IPS-18c (cell line): ENCODE results near the gene NKX1-2.

Experiments
- H3K4me3 ChIP-seq: 2 replicates; pipeline ENCODE4 v1.7.0; 2013; ENCODE audit warnings: low read depth, mild to moderate bottlenecking, low read length, moderate library complexity; ENCODE audit not compliant: insufficient read depth
- H3K9me3 ChIP-seq: one replicate; pipeline ENCODE4 v1.6.1; 2013; ENCODE audit warnings: mild to moderate bottlenecking, low read length, moderate library complexity; ENCODE audit not compliant: control insufficient read depth, insufficient read depth

Gene NKX1-2

DNA sequence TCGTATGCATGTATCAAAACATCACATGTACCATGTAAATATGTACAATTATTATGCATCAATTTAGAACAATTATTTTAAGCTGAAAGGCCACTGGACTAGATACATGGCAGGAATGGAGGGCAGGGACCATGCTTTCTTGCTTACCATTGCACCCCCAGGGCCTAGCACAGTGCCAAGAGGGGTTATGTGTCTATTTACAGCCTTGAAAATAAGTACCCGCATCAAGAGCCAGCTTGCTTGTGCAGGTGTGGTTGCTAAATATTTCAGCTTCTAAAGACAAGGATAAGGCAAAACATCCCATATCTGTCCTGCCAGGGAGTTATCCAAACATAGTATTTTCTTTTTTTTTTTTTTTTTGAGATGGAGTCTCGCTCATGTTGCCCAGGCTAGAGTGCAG lies 16.4 kb downstream of the NKX1-2 start:
- H3K9me3 ChIP-seq: no peaks in the 10 kb centered on the region
- H3K4me3 ChIP-seq: no peak overlapping the region

DNA sequence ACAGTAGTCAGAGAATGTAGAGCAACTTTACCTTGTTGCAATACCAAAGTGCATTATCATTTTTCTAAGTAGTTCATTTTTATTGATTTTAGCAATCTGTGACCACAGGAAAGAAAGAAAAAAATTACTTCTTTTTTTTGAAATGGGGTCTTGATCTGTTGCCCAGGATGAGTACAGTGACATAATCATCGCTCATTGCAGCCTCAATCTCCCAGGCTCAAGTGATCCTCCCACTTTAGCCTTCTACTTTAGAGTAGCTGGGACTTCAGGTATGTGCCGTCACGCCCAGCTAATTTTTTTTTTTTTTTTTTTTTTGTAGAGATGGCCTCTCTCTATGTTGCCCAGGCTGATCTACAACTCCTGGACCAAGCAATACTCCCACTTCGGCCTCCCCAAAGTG lies 19.8 kb downstream of the NKX1-2 start:
- Histone ChIP-seq H3K4me3 (no peak overlapping the region), H3K9me3 (no peaks in the 10 kb centered on the region)

DNA sequence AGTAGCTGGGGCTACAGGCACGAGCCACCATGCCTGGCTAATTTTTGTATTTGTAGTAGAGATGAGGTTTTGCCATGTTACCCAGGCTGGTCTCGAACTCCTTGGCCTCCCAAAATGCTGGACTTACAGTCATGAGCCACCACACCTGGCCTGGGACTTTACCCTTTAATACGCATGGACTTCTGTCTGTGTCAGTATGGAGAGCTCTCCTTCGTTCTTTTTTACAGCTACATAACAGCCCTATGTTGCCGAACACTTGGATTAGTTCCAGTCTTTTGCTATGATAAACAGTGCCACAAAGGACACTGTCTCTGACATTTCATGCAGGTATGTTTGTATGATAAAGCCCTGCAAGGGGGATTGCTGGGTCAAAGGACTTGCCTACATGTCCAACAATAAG lies 20.3 kb downstream of the NKX1-2 start:
- Histone ChIP-seq H3K9me3 (no peaks in the 10 kb centered on the region), H3K4me3 (no peak overlapping the region)

DNA sequence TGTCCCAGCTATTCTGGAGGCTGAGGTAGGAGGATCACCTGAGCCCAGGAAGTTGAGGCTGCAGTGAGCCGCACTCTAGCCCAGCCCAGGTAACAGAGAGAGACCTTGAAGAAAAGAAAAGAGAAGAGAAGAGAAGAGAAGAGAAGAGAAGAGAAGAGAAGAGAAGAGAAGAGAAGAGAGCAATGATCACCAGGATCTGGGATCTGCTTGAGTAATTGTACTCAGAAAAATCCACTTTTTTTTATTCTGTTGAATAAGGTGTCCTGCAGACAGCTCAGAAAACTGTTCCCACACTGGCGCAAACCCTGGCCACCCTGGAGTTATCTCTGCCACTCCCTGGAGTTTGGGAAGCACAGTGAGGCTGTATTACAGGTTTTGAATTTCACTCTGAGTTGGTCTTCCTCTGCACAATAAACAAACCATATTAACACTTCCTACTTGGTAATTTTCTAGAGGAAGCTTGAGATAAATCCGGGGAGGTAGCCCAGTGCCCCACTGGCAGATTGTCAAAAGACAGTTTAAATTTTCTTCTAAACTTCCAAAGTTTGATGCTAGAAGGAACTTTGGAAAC lies 21.5 kb downstream of the NKX1-2 start:
- H3K9me3 ChIP-seq: no peaks in the 10 kb centered on the region
- H3K4me3 ChIP-seq: no peak overlapping the region

DNA sequence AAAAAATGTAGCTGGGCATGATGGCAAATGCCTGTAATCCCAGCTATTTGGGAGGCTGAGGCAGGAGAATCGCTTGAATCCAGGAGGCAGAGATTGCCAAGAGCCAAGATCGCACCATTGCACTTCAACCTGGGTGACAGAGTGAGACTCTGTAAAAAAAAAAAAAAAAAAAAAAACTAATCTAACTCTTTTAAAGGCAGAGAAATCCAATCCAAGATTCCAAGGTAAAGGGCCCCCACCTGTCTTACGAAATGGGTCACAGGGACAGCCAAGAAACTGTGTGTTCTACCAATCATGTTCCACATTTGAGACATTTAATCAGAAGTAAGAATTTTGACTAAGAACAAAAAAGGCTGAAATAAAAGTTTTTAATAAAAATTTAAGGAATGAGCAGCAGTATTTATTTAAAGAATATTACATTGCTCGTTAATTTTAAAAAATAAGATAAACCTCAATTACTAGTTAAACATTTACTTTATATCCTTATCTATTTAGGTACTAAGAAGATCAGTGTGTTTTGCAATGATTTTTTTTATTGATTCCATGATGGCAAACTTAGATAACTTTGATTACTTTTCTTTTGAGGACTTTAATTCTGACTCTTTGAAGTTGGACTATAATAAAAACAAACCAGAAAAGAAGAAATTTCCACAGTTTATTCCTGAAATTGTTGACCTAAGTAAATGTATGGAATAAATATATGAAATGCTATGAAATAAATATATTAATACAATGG lies 24.4 kb downstream of the NKX1-2 start:
- Histone ChIP-seq H3K9me3 (no peaks in the 10 kb centered on the region), H3K4me3 (no peak overlapping the region)

DNA sequence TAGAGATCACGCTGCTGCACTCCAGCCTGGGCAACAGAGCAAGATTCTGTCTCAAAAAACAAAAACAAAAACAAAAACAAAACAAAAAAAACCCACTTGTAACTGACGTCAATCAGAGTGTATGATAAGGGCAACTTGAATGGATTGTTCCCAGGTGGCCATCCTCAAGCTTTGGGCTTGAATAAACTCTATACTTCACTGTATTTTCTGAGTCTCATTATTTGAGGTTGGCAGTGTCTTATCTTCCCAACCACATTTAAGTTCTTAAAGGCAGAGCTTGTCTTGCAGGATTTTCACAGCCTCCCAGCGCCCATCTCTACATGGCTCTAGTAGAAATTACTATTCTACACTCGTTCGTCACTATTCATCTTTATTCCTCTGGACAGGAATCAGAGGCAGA lies 26.0 kb downstream of the NKX1-2 start:
- Histone ChIP-seq H3K9me3 (no peaks in the 10 kb centered on the region), H3K4me3 (no peak overlapping the region)

DNA sequence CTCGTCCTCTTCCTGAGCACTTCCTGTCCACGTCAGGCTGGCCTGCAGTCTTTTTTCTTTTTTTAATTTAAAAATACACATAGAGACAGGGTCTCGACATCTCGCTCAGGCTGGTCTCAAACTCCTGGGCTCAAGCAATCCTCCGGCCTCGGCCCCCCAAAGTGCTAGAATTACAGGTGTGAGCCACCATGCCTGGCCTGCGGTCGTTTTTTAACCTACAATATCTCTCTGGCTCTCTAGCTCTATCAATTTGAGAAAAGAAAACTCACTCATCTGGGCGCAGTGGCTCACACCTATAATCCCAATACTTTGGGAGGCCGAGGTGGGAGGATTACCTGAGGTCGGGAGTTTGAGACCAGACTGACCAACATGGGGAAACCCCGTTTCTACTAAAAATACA lies 27.1 kb downstream of the NKX1-2 start:
- H3K9me3 ChIP-seq: peaks cover 2% of the 10 kb centered on the region
- H3K4me3 ChIP-seq: no peak overlapping the region

DNA sequence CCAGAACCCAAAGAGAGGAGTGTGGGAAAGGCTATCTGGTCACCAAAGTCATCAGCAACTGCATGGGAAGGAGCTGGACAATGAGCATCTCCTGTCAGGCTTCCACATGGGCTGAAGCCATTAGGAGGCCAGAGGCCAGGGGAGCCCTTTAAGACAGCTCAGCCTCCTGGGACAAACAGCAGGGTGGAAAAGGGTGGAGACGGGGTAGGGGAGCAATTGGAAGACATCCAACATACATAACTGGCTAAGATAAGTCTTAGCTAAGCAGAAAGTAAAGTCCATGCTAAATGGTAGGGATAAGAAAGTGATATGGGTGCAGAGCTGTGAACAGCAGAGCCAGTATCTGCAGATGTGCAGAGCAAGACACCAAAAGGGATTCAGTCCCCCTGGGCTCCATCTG lies 29.6 kb downstream of the NKX1-2 start:
- no peak overlapping the region for H3K4me3 ChIP-seq
- peaks cover 2% of the 10 kb centered on the region for H3K9me3 ChIP-seq

DNA sequence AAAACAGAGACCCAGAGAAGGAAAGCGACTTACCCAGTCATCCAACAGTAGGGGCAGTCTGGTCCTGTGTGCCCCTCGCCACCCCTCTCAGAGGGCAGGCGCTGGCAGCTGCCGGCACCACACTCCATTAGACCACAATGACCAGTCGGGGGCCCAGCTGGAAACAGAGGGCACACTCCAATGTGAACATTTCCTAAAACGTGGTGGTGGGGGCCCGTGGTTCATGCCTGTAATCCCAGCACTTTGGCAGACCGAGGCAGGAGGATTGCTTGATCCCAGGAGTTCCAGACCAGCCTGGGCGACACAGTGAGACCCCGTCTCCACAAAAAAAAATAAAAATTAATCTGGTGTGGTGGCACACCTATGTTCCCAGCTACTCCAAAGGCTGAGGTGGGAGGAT lies 30.2 kb downstream of the NKX1-2 start:
- H3K4me3 ChIP-seq: peak overlapping the region; percentile 82; the same call in 1 of the 2 replicates
- peaks cover 2% of the 10 kb centered on the region for H3K9me3 ChIP-seq

DNA sequence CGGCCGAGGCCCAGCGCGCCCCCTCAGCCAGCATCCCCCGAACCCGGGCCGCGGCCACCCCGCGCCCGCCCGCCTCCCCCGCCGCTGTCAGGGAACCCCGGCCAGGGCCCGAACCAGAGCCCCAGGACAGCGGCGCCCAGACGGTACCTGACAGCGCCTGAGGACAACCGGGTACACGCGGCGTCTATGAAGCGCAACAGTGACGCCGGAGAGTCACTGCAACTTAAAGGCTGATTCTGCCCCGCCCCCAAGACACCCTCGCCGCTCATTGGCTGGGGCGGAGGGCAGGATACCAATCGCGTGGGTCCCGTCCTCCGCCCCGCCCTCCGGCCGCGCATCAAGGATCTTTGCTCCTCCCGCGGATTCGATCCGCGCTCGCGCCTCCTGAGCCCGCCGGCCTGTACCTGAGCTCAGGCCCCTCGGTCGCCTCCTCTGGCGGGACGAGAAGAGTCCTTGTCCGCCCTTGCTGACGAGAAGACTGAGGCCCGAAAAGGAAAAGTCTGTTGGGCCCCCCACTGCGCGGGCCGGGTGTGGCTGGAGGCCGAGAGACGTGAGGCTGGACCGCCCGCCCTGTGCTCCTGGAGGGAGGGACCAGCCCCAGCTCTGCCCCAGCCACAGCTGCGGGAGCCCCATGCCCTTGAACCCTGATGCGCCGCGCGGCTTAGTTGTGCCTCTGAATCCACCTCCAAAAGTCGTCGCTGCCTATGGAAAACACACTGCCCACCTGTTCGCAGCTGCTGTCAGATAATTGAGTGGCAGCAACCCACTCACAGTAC lies 30.9 kb downstream of the NKX1-2 start, which contains the start of gene OAT:
Gene OAT, minus strand, starts transcription at position 198 of the 776 bp plus-strand sequence. CDS start 6,752 bp downstream, outside the sequence.
- Histone ChIP-seq H3K9me3 (peaks cover 2% of the 10 kb centered on the region), H3K4me3 (peak within 1 kb of the TSS; percentile 82)

DNA sequence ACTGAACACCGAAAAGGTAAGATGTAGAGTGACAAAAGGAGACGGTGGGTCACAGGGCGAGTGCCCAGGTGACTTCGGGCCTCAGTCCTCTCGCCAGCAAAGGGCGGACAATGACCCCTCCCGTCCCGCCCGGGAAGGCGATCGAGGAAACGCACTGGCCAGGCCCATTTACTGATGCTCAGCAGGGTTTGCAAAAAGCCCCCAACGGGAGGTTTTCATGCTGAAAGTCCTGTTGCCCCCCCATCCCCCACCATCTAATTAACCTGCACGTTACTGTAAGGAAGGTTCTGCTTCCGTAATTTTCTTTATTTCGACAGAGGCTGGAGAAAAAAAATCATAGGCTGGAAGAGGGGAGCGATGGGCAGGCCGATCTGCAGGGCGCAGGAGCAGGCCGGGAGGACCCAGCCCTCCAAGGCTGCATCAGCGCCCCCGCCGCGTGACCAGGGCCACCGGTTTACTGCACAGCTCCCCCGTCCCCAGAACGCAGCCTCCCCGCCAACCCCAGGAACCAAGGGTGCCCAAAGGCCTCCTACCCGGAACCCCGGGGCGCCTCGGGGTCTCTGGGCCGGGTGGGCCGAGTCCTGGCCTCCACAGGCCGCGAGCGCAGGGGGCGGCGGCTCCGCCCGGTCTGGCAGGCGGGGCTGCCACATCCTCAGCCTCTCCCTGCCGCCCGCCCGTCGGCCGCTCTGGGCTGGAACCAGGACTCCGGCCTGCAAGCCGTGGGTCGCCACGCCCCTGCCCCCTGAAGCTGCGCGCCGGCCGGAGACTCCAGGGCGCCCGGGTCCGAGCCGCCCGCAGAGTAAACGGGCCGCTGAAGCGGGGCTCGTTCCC lies 31.7 kb downstream of the NKX1-2 start:
- H3K4me3 ChIP-seq: peak overlapping the region; percentile 82
- H3K9me3 ChIP-seq: peaks cover 2% of the 10 kb centered on the region

DNA sequence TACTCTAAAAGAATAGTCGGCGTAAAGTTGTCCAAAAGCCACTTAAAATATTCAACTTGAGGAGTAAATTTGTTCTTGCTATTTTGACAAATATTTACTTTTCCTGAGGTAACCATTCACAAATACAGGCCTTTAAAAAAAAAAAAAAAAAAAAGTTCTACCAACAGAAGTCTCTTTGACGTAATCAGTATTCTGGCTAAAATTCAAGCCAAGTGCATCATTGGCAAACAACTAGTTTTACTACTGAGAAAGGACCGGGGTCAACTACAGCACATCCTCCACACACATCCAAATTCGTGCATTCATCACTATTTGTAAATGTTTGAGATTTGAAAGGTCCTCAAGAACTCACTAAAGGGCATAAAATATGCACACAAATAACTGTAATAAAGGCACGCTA lies 33.1 kb downstream of the NKX1-2 start:
- H3K9me3 ChIP-seq: peaks cover 2% of the 10 kb centered on the region
- no peak overlapping the region for H3K4me3 ChIP-seq

DNA sequence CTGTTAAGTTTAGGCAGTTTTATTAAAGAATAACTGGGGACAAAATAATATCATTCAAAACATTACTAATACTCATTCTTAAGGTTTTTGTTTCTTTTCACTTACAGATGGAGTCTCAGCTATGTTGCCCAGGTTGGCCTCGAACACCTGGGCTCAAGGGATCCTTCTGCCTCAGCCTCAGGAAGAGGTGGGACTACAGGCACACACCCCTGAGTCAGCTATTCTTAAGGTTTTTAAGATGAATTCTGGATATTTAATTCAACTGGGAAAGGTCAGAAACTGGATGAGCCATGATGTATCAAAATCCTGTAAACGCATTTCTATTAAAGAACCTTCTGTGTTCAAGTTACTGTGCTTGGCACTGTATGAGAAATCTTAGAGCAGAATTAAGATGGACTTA lies 34.6 kb downstream of the NKX1-2 start:
- H3K4me3 ChIP-seq: no peak overlapping the region
- peaks cover 2% of the 10 kb centered on the region for H3K9me3 ChIP-seq

DNA sequence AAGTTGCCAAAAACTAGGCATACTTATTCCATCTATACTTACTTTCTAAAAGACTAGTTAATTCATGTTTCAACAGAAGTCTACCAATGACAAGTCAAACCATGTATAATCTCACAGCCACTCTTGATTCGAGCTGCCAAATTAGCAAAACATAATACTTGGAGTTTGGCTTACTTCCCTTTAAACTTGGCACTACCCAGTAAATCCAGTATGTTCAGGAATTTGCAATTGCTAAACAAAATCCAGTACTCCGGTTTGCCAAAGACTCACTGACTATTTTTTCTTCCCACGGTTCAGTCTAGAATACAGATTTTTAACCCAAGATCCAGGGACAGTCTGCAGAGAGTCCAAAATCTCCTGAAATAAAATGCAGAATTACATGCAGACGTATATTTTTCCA lies 35.8 kb downstream of the NKX1-2 start:
- peaks cover 2% of the 10 kb centered on the region for H3K9me3 ChIP-seq

DNA sequence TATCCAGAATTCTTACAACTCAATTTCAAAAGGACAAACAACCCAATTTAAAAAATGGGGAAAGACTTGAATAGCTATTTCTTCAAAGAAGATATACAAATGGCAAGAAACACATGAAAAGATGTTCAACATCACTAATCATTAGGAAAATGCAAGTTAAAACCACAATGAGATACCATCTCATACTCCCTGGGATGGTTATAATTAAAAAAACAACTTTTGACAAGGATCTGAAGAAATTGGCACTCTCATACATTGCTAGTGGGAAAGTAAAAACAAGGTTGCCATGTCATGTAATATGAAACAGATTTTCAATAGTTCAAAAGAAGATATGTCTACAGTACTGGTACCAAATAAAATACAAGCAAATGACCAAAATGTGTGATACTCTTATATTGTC lies 40.1 kb downstream of the NKX1-2 start:
- no peaks in the 10 kb centered on the region for H3K9me3 ChIP-seq
- H3K4me3 ChIP-seq: no peak overlapping the region

More for the DNA sequence above, 35.8 kb downstream of the NKX1-2 start:
- no peak overlapping the region for H3K4me3 ChIP-seq

DNA sequence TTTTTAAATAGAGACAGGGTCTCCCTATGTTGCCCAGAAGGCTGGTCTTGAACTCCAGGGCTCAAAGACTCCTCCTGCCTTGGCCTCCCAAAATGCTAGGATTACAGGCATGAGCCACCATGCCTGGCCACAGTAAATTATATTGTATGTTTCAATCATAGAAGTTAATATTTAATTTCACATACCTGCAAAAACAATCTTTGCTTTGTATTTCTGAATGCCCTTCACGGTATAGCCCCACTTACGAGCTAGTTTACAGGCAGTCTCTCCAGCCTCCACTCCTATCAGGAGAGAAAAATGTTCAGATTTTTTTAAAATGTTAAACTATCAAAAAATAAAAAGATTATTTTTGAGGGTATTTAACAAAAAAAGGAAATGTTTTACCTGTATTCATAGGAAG lies 41.5 kb downstream of the NKX1-2 start:
- Histone ChIP-seq H3K4me3 (no peak overlapping the region), H3K9me3 (no peaks in the 10 kb centered on the region)

DNA sequence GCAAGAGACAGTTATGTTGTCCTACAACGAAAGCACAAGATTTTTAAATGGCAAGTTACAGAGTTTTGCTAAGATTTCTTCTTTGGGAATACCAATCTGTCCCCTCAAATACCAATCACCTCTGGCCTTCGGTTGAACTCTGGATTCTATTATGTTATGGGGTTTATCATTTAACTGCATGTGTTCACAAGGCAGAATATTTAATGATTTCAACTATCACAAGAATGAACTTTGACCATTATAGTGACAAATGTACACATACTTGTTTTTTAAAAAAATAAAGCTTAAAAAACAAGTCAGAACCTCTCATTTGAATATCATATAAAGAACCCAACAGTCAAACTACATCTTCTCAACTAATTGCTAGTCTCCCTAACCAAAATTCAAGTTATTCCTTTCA lies 42.4 kb downstream of the NKX1-2 start:
- no peaks in the 10 kb centered on the region for H3K9me3 ChIP-seq
- no peak overlapping the region for H3K4me3 ChIP-seq
